GM18868 (cell line): Measurements from ENCODE around the gene VPREB3.

Source experiments
- ATAC-seq: cut with Tn5 transposase; IDR thresholded peaks from one replicate; pipeline ENCODE4 v1.9.1; 2021; ENCODE audit warnings: mild to moderate bottlenecking, moderate library complexity; ENCODE audit not compliant: unreplicated experiment

Gene VPREB3

GRCh38 chr22:23767673-23768548 is 13.7 kb upstream of the VPREB3 start, which contains the start of gene CHCHD10:
CHCHD10 (minus strand) TSS chr22:23767972; CDS start chr22:23767874, 98 bp downstream.
- ATAC-seq, result no peak

DNA sequence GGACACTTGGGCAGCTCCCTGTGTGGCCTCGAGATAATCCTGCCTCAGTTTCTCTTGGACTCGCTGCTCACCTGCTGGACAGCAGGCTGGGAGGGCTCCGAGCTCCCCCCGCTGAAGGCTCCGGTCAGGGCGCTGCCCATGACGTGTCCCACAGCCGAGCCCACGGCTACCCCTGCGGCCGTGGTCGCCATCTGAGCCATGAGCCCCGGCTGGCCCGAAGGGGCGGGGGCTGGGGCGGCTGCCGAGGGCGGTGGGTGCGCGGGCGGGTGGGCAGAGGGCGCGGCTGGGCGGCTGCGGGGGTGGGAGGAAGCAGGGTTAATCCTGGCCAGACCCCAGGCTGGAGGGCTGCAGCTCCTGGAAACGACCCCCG is 13.1 kb upstream of the VPREB3 start:
- no peak for ATAC-seq

DNA sequence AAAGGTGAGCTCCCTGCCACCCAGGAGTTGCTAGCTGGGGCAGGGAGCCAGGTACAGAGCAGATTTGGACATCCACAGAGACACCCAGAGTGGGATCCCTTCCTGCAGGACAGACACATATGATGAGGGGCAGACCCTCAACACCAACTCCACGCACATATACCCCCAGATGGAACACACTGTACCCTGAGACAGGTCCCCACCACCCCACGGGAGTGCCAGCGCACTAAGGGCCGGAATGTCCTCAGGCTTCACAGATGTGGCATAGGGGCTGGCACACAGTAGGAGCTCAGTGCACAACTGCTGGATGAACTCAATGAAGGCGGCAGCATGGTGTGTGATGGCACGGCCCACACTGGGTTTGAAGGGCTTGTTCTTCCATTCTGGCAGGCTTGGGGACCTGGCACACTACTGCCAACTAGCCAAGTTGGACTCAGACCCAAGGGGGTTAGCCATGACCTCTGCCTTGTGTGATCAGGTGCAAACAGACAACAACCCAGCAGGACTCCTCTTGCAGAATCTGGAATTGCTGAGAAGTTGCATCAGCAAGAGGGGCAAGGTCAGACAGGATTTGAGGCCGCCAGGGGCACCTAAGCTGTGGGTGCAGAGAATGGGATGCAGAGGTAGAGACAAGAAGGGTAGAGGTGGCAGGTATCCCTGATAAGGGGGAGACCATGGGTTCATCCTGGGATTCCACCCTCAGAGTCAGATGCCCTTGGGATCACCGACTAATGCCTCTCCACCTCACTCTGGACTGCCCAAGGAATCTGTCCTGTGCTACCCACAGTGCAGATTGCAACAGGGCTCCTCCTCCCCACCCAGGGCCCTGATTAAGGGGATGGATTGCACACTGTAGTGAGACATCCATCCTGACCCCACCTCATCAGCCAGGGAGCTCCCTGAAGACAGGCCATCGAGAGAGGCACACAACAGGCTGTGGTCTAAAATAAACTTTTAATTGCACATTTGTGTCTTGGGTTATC is 11.0 kb upstream of the VPREB3 start:
- no peak for ATAC-seq

GRCh38 chr22:23763954-23764353 is 9.7 kb upstream of the VPREB3 start:
- ATAC-seq, result no peak

DNA sequence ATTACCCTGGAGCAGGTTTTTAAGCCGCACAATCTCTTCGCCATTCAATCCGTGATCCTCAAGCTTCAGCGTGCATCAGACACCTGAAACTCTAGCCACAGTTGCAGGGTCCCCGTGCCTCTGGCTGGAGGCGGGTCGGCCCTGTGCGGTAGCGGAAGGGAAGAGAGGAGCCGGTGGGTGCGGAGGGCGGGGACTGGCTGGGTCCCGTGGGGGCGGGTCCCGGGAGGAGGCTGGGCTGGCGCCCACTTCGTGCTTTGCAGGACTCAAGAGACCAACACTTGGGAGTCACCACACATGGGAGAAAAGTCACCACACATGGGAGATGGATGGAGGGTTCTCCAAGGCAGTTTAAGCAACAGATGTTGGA is 9.3 kb upstream of the VPREB3 start:
- ATAC-seq, result no peak

- no peak for ATAC-seq
Measured at GRCh38 chr22:23762842-23763578, 8.8 kb upstream of the VPREB3 start, which contains the start of gene C22orf15. C22orf15 (plus strand) TSS chr22:23762990; CDS start chr22:23763307, 317 bp downstream.

DNA sequence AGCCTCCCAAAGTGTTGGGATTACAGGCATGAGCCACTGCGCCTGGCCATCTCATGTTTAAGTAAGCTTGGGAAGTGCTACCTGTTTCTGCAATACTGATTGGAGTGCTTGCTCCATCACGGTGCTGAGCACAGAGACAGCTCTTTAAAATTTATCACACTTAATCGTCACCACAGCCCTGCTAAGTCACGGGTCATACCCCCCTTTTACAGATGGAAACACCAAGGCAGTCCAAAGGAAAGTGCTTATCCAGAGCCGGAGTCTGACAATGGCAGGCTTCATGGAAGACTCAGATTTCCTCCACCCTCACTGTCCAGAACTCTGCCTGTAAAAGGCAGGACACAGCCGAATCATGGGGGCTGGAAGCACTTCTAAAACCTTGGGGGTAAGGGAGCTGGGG is 5.8 kb upstream of the VPREB3 start:
- no peak for ATAC-seq

GRCh38 chr22:23759566-23759965 is 5.3 kb upstream of the VPREB3 start:
- no peak for ATAC-seq

GRCh38 chr22:23756891-23757290 is 2.7 kb upstream of the VPREB3 start:
- ATAC-seq, result no peak

- ATAC-seq, result no peak
Measured at GRCh38 chr22:23755711-23756110, 1.5 kb upstream of the VPREB3 start.

DNA sequence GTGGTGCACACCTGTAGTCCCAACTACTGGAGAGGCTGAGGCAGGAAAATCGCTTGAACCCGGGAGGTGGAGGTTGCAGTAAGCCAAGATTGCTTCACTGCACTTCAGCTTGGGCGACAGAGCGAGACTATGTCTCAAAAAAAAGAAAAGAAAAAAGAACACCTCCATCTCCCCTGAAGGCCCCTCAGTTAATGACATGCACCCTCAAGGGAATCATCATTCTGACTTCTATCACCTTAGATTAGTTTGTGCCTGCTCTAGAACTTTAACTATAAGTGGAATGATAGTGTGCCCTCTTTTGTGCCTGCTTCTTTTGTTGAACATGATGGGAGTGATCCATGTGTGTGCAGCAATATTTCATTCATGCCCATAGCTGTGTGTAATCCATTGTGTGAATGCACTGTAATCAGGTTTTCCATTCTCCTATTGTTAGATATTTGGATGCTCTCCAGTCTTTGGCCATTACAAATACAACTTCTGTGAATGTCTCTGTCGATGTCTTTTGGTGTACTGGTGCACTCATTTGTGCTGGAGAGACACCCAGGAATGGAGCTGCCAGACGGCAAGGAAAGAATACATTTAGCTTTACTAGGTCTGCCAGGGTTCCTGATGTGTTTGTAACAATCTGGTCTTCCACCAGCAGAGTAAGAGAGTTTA is 883 bp upstream of the VPREB3 start:
- ATAC-seq, result no peak

- no peak for ATAC-seq
Measured at GRCh38 chr22:23753385-23753784, 840 bp downstream of the VPREB3 start.

- no peak for ATAC-seq
Measured at GRCh38 chr22:23752750-23753149, 1.5 kb downstream of the VPREB3 start.

- ATAC-seq, result no peak
Measured at GRCh38 chr22:23752090-23752691, 2.0 kb downstream of the VPREB3 start.

DNA sequence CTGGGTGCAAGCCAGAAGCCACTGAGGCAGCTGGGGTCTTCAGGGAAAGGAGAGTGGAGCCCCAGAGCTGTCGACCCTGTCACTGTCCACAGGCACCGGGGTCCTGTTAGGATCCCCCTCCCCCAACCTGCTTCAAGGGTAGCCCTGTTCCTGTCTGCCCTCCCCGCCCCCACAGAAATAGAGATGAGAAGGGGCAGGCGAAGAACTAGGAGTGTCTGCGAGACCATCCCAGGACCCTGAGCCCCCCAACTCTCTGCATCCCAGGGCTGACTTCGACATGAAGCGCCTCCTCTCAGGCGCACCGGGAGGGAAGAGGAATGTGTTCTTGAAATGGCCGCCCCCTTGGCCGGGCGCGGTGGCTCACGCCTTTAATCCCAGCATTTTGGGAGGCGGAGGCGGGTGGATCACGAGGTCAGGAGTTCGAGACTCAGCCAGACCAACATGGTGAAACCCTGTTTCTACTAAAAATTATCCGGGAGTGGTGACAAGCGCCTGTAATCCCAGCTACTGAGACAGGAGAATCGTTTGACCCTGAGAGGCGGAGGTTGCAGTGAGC is 2.7 kb downstream of the VPREB3 start:
- ATAC-seq, result no peak

GRCh38 chr22:23750714-23751440 is 3.3 kb downstream of the VPREB3 start, which contains the start of gene ZNF70:
ZNF70 (minus strand) TSS chr22:23751112; CDS start chr22:23745140, 5,972 bp downstream.
- ATAC-seq, result peak; percentile 76

DNA sequence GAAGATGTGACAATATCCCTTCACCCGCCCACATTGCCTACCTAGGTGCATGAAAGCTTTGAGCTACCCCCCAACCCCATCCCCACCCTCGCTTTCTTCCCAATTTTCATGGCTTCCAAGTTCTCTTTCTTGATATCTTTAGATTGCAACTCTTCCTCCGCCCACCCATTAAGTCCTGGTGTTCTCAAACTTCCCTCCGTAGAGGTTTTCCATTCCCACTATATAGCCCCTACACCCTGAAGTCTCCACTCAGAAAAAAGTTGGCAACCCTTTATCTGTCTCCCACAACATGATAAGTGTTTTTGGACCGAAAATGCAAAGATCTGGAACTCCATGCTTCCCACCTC is 3.9 kb downstream of the VPREB3 start:
- no peak for ATAC-seq

DNA sequence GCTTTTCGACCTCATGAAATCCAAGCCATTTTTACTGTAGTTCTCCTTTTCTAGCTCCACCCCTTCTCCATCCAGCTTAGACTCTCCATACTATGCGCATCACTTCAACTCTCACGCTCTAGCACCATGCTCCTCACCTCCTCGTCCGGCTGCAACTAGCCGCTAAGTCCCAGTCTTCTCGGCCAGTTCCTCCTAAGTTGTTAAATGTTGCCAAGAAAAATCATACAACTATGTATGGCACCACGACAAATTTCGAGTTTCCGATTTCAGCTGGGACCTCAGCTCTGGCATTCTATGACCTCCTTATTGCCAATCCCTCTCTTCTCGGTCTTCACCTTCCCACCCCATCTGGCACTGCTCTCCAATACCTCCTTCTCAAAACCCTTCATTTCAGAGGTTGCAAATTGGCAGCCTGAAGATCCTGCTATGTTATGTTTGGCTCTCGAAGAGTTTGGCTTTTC is 4.4 kb downstream of the VPREB3 start:
- ATAC-seq, result no peak

DNA sequence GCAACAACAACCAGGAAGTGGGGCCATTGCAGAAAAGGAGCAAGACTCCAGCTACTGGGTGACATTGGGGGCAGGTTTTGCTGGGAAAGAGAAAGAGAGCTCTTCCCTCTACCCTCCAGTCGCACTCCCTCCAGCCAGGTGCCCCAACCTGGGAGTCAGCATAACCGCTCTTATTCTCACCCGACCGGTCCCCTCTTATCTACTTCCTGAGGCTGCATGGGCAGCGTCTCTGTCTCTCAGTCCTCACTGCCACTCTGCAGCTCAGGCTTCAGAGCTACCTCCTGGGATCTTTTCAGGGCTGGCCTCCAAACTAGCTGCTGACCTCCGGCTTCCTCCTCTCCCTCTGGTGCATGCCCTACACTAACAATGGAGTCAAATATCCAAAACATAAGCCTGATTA is 8.4 kb downstream of the VPREB3 start:
- no peak for ATAC-seq
